ENCODE data around the gene ZNF385B.

ZNF385B gene

GRCh38 chr2:179455824-179456223 lies 405.6 kb downstream of the ZNF385B start:
- peaks cover 10% of the 10 kb centered on the region for H3K9me3 Mint-ChIP-seq
- H3K27ac Mint-ChIP-seq, result no peak overlapping the region
- no peaks in the 10 kb centered on the region for H3K27me3 Mint-ChIP-seq (ENCODE audit: low read depth)
- H3K4me3 Mint-ChIP-seq, result no peak overlapping the region
- no peaks in the 10 kb centered on the region for H3K4me1 Mint-ChIP-seq
- no peaks in the 10 kb centered on the region for H3K36me3 Mint-ChIP-seq (ENCODE audit: low read depth)
- TF ChIP-seq CTCF (IDR thresholded peaks at IDR 0.05; ENCODE audit: unreplicated experiment in 3 of 3), result no peak

GRCh38 chr2:179455172-179455524 lies 406.3 kb downstream of the ZNF385B start:
- TF ChIP-seq CTCF (IDR thresholded peaks at IDR 0.05; ENCODE audit: unreplicated experiment in 3 of 3), result no peak
- Mint-ChIP-seq H3K9me3 (peaks cover 10% of the 10 kb centered on the region), H3K4me1 (no peaks in the 10 kb centered on the region), H3K4me3 (no peak overlapping the region), H3K27ac (no peak overlapping the region), H3K36me3 (ENCODE audit: low read depth) (no peaks in the 10 kb centered on the region), H3K27me3 (ENCODE audit: low read depth) (no peaks in the 10 kb centered on the region)

- Mint-ChIP-seq H3K36me3 (ENCODE audit: low read depth) (no peaks in the 10 kb centered on the region), H3K4me3 (no peak overlapping the region), H3K27ac (no peak overlapping the region), H3K9me3 (peaks cover 10% of the 10 kb centered on the region), H3K27me3 (ENCODE audit: low read depth) (no peaks in the 10 kb centered on the region), H3K4me1 (no peaks in the 10 kb centered on the region)
- no peak for TF ChIP-seq CTCF (IDR thresholded peaks at IDR 0.05; ENCODE audit: unreplicated experiment in 3 of 3)
Measured at GRCh38 chr2:179454443-179455171, 406.8 kb downstream of the ZNF385B start.

GRCh38 chr2:179449010-179449409 lies 412.4 kb downstream of the ZNF385B start:
- TF ChIP-seq CTCF (IDR thresholded peaks at IDR 0.05; ENCODE audit: unreplicated experiment in 3 of 3), result no peak
- Mint-ChIP-seq H3K27me3 (ENCODE audit: low read depth) (no peaks in the 10 kb centered on the region), H3K27ac (no peak overlapping the region), H3K9me3 (peaks cover 3% of the 10 kb centered on the region), H3K4me1 (no peaks in the 10 kb centered on the region), H3K4me3 (no peak overlapping the region), H3K36me3 (ENCODE audit: low read depth) (peaks cover 3% of the 10 kb centered on the region)

DNA sequence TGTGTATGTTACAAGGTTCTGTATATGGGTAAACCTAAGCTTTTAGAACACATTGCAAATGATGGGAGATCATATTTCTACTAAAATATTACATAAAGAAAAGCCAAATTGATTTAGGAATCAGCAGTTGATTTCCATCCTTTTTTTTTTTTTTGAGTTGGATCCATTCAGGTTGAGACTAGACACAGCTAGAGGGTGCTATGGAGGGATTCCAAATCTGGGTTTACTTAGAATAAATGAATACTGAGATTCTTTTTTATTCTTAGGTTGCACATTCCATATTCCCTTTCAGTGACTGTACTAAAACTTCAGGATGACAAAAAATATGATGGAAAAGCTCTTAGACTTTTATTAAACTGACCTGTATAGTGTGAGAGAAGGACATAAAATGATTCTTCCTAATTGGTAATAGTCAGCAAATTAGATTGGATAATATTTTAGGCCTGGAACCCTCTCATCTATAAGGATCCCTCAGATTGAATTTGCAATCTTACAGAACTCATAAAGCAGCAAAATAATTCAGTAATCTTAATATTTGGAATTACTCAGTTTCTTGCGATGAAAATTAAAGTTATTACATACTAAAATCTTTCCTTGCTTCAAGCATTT lies 413.5 kb downstream of the ZNF385B start:
- H3K27ac Mint-ChIP-seq, result no peak overlapping the region
- peaks cover 2% of the 10 kb centered on the region for H3K27me3 Mint-ChIP-seq (ENCODE audit: low read depth)
- H3K36me3 Mint-ChIP-seq (ENCODE audit: low read depth), result peaks cover 3% of the 10 kb centered on the region
- peaks cover 3% of the 10 kb centered on the region for H3K9me3 Mint-ChIP-seq
- no peak overlapping the region for H3K4me3 Mint-ChIP-seq
- H3K4me1 Mint-ChIP-seq, result peaks cover 3% of the 10 kb centered on the region
- no peak for TF ChIP-seq CTCF (IDR thresholded peaks at IDR 0.05; ENCODE audit: unreplicated experiment in 3 of 3)

DNA sequence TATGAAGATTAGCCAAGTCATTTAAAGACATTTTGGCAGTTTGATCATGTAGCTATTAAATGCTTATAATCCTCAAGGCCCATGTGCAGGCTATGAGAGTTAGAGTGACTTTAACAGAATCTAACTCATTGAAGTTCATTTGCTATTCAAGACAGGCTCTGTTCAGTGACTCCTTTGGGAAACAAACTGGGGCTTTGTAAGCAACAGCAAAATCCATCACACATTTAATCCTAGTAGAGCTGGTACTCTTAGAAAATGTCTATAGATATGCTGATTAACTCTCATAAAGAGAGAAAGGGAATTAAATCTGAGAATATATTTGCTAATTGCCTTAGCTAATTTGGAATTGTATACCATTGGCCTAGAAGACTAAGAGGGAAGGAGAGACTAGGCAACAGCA lies 414.0 kb downstream of the ZNF385B start:
- Mint-ChIP-seq H3K27ac (no peak overlapping the region), H3K4me3 (no peak overlapping the region), H3K4me1 (peaks cover 5% of the 10 kb centered on the region), H3K27me3 (ENCODE audit: low read depth) (peaks cover 4% of the 10 kb centered on the region), H3K9me3 (peaks cover 3% of the 10 kb centered on the region), H3K36me3 (ENCODE audit: low read depth) (peaks cover 3% of the 10 kb centered on the region)
- no peak for TF ChIP-seq CTCF (IDR thresholded peaks at IDR 0.05; ENCODE audit: unreplicated experiment in 3 of 3)
